ENCODE data around the gene IMMT. TPM values are rescaled to one million over a fixed set of nuclear protein-coding genes. Genes with fewer than 3 reads are reported as not detected.
"Not testable (repeated sequence)": the region's sequence is repeated elsewhere in the genome, so short reads cannot be mapped to it uniquely, and the experiment has no call there.

The IMMT gene
- total RNA-seq, 1 experiment from 2014 or later: 97.7 TPM

DNA sequence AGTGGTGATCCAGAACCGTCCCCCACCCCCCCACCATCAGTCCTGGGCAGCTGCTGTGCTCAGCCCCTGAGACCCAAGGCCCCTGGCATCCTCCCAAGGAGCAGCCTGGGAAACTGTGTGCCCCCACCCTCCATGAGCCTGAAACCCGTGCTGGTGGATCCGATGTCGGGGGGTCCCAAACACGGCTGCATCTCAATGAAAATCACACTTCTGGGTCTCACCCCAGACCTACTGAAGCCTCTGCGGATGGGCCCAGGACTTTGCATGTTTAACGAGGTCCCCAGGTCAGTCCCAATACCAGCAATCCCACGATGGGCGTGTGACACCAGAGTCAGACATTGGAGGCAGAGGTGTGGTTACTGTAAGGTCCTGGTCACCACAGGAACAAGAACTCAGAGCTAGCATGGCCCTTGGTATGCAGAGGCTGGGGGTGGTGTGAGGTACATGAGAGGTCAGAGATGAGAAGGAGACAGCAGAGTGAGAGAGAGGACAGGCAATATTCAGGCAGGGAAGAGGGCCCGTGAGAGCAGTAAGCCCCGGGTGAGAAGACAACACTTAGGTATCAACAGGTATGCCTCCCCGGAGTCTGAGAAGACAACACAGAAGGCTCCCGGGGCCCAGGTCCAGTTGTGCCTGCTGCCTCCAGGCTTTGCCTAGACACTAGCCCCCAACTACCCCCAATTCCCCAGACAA, 36.6 kb upstream of the IMMT start:
- intact Hi-C loops (cut with micrococcal nuclease): no loop called here
- H3K9me3 ChIP-seq (ENCODE audit: low read length): no peaks in the 10 kb centered on the region
- TF ChIP-seq EZH2 (IDR thresholded peaks at IDR 0.05; ENCODE audit: low read length, unreplicated experiment): no peak
- TF ChIP-seq EZH2phosphoT487 (IDR thresholded peaks at IDR 0.05; ENCODE audit: borderline replicate concordance, low read length): no peak
- TF ChIP-seq, protein P1, sequence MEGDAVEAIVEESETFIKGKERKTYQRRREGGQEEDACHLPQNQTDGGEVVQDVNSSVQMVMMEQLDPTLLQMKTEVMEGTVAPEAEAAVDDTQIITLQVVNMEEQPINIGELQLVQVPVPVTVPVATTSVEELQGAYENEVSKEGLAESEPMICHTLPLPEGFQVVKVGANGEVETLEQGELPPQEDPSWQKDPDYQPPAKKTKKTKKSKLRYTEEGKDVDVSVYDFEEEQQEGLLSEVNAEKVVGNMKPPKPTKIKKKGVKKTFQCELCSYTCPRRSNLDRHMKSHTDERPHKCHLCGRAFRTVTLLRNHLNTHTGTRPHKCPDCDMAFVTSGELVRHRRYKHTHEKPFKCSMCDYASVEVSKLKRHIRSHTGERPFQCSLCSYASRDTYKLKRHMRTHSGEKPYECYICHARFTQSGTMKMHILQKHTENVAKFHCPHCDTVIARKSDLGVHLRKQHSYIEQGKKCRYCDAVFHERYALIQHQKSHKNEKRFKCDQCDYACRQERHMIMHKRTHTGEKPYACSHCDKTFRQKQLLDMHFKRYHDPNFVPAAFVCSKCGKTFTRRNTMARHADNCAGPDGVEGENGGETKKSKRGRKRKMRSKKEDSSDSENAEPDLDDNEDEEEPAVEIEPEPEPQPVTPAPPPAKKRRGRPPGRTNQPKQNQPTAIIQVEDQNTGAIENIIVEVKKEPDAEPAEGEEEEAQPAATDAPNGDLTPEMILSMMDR (conservative IDR thresholded peaks at IDR 0.05; ENCODE audit: low read depth, low read length): no peak
- no peaks in the 10 kb centered on the region for H4K20me1 ChIP-seq (ENCODE audit: low read length)
- H3K9me2 ChIP-seq (replicated peaks; ENCODE audit: low read length): no peaks in the 10 kb centered on the region
- H3K79me2 ChIP-seq (ENCODE audit: low read length): no peaks in the 10 kb centered on the region
- BruUV-seq (replicated peaks): no TSS peak
- no peaks in the 10 kb centered on the region for H3K4me1 ChIP-seq (ENCODE audit: insufficient read depth, low read length)
- H2AFZ ChIP-seq (ENCODE audit: low read length): no peak overlapping the region
- H3K9ac ChIP-seq (ENCODE audit: low read length): no peak overlapping the region
- ChIA-PET CTCF (no interaction called here), POLR2A (ENCODE audit: unreplicated experiment) (no interaction called here)
- ATAC-seq: no peak
- H3K4me3 ChIP-seq (ENCODE audit: low read length): no peak overlapping the region
- H3K27me3 ChIP-seq (ENCODE audit: low read length): peaks cover 4% of the 10 kb centered on the region
- no peak for DNase-seq
- no peaks in the 10 kb centered on the region for H3F3A ChIP-seq (ENCODE audit: low read length, unreplicated experiment)
- H3K27ac ChIP-seq (ENCODE audit: low read length): no peak overlapping the region
- H3K36me3 ChIP-seq (ENCODE audit: low read depth, low read length): no peaks in the 10 kb centered on the region
- no peak overlapping the region for H3K4me2 ChIP-seq (ENCODE audit: low read length)

DNA sequence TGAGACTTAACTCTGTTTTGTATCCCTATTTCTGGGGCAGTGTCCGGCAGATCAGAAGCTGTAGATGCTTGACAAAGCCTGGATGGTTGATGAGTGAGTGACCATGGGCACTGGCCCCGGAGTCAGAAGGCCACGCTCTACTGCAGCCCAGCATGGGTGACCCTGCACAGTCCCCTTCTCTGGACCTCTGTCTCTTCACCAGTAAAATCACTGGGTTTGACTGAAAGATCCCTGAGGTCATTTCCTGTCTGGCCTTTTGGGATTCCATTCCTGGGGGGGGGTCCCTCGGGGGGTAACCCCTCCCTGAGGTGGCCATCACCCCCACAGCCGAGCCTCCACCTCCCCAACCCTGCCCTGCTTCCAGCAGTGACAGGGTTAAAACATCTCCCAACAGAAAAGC, 35.7 kb upstream of the IMMT start:
- TF ChIP-seq EZH2phosphoT487 (IDR thresholded peaks at IDR 0.05; ENCODE audit: borderline replicate concordance, low read length): no peak
- TF ChIP-seq EZH2 (IDR thresholded peaks at IDR 0.05; ENCODE audit: low read length, unreplicated experiment): no peak
- TF ChIP-seq, protein P1 (conservative IDR thresholded peaks at IDR 0.05; ENCODE audit: low read depth, low read length): no peak
- no TSS peak for BruUV-seq (replicated peaks)
- H2AFZ ChIP-seq (ENCODE audit: low read length): no peak overlapping the region
- no peaks in the 10 kb centered on the region for H4K20me1 ChIP-seq (ENCODE audit: low read length)
- POLR2A ChIA-PET (ENCODE audit: unreplicated experiment): no interaction called here
- peaks cover 4% of the 10 kb centered on the region for H3K27me3 ChIP-seq (ENCODE audit: low read length)
- CTCF ChIA-PET: no interaction called here
- DNase-seq: no peak
- ATAC-seq: no peak
- no peaks in the 10 kb centered on the region for H3K79me2 ChIP-seq (ENCODE audit: low read length)
- no peaks in the 10 kb centered on the region for H3F3A ChIP-seq (ENCODE audit: low read length, unreplicated experiment)
- intact Hi-C loops (cut with micrococcal nuclease): no loop called here
- no peaks in the 10 kb centered on the region for H3K9me2 ChIP-seq (replicated peaks; ENCODE audit: low read length)
- H3K4me2 ChIP-seq (ENCODE audit: low read length): no peak overlapping the region
- H3K27ac ChIP-seq (ENCODE audit: low read length): no peak overlapping the region
- H3K9me3 ChIP-seq (ENCODE audit: low read length): no peaks in the 10 kb centered on the region
- H3K36me3 ChIP-seq (ENCODE audit: low read depth, low read length): no peaks in the 10 kb centered on the region
- H3K9ac ChIP-seq (ENCODE audit: low read length): no peak overlapping the region
- no peaks in the 10 kb centered on the region for H3K4me1 ChIP-seq (ENCODE audit: insufficient read depth, low read length)
- no peak overlapping the region for H3K4me3 ChIP-seq (ENCODE audit: low read length)

DNA sequence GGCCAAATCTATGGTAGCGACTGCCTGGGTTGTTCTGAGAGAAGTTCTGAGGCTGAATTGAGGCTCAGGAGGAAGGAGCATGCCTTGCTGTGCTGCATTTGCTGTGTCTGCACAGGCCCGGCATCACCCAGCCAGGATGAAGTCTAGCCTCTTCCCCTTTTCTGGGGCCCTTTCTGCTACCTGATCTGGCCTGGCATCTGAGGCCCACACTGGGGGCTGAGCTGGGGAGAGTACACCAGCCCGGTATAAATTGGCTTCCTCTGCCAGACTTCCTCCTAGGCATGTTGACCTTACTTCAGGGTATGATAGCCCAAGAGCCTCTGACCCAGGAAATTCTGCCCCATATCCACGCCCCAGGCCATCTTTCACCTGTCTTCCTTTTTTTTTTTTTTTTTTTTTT, 34.0 kb upstream of the IMMT start:
- Histone ChIP-seq H3K4me2 (ENCODE audit: low read length) (no peak overlapping the region), H2AFZ (ENCODE audit: low read length) (no peak overlapping the region), H3K4me3 (ENCODE audit: low read length) (no peak overlapping the region), H3K9ac (ENCODE audit: low read length) (no peak overlapping the region), H3K36me3 (ENCODE audit: low read depth, low read length) (no peaks in the 10 kb centered on the region), H3K27ac (ENCODE audit: low read length) (no peak overlapping the region), H3K4me1 (ENCODE audit: insufficient read depth, low read length) (no peaks in the 10 kb centered on the region), H3K27me3 (ENCODE audit: low read length) (peaks cover 4% of the 10 kb centered on the region; the same call in 1 of the 2 replicates), H4K20me1 (ENCODE audit: low read length) (no peaks in the 10 kb centered on the region), H3K9me2 (replicated peaks; ENCODE audit: low read length) (no peaks in the 10 kb centered on the region), H3K9me3 (ENCODE audit: low read length) (no peaks in the 10 kb centered on the region), H3F3A (ENCODE audit: low read length, unreplicated experiment) (no peaks in the 10 kb centered on the region), H3K79me2 (ENCODE audit: low read length) (no peaks in the 10 kb centered on the region)
- DNase-seq (no peak), ATAC-seq (no peak)
- ChIA-PET CTCF (no interaction called here), POLR2A (ENCODE audit: unreplicated experiment) (no interaction called here)
- intact Hi-C loops (cut with micrococcal nuclease): no loop called here
- no TSS peak for BruUV-seq (replicated peaks)
- no peak for TF ChIP-seq EZH2phosphoT487 (IDR thresholded peaks at IDR 0.05; ENCODE audit: borderline replicate concordance, low read length)
- no peak for TF ChIP-seq EZH2 (IDR thresholded peaks at IDR 0.05; ENCODE audit: low read length, unreplicated experiment)
- TF ChIP-seq, protein P1 (conservative IDR thresholded peaks at IDR 0.05; ENCODE audit: low read depth, low read length): no peak

DNA sequence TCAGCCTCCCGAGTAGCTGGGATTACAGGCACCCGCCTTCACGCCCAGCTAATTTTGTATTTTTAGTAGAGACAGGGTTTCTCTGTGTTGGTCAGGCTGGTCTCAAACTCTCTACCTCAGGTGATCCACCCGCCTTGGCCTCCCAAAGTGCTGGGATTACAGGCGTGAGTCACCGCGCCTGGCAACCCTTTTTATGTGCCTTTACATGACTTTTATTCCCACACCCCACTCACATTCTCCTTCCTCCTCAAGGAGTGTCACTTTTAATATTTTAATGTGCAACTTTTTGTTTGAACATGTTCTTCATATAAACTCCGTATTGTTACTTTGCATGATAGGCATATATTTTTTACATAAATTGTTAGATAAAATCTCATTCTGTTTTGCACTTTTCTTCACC, 33.3 kb upstream of the IMMT start:
- DNase-seq; H3K9ac ChIP-seq (ENCODE audit: low read length); H4K20me1 ChIP-seq (ENCODE audit: low read length); H3K79me2 ChIP-seq (ENCODE audit: low read length); H3K4me2 ChIP-seq (ENCODE audit: low read length); H3K27me3 ChIP-seq (ENCODE audit: low read length); H3K9me2 ChIP-seq (replicated peaks; ENCODE audit: low read length); H2AFZ ChIP-seq (ENCODE audit: low read length); POLR2A ChIA-PET (ENCODE audit: unreplicated experiment); intact Hi-C loops (cut with micrococcal nuclease); H3K36me3 ChIP-seq (ENCODE audit: low read depth, low read length); H3K9me3 ChIP-seq (ENCODE audit: low read length); H3F3A ChIP-seq (ENCODE audit: low read length, unreplicated experiment); H3K4me3 ChIP-seq (ENCODE audit: low read length); H3K27ac ChIP-seq (ENCODE audit: low read length); H3K4me1 ChIP-seq (ENCODE audit: insufficient read depth, low read length); BruUV-seq (replicated peaks); CTCF ChIA-PET; ATAC-seq: not testable (repeated sequence)

Data from PC-3 (cell line).